HG03378 (cell line): ENCODE measurements around the gene ZNF599.
"Not testable (repeated sequence)": the region's sequence is repeated elsewhere in the genome, so short reads cannot be mapped to it uniquely, and the experiment has no call there.

Source experiments
- ATAC-seq: cut with Tn5 transposase; IDR thresholded peaks from one replicate; pipeline ENCODE4 v1.9.1; 2021; ENCODE audit warnings: mild to moderate bottlenecking, moderate library complexity; ENCODE audit not compliant: unreplicated experiment

The ZNF599 gene

GRCh38 chr19:34772697-34773554, at the start of gene ZNF599:
ZNF599 (minus strand) TSS chr19:34773215; CDS start chr19:34772841, 374 bp downstream.
- ATAC-seq, result peak; percentile 94

GRCh38 chr19:34818270-34818669, 45.3 kb upstream of the ZNF599 start:
- ATAC-seq, result no peak

- ATAC-seq, result no peak
These were observed 43.7 kb upstream of the ZNF599 start for GRCh38 chr19:34816708-34817107.

- ATAC-seq, result no peak
These were observed 35.6 kb upstream of the ZNF599 start for GRCh38 chr19:34808566-34808965.

- no peak for ATAC-seq
These were observed 34.2 kb upstream of the ZNF599 start for GRCh38 chr19:34806976-34807860.

GRCh38 chr19:34804115-34804514, 31.1 kb upstream of the ZNF599 start:
- no peak for ATAC-seq

- ATAC-seq, result not testable (repeated sequence)
These were observed 23.9 kb upstream of the ZNF599 start for GRCh38 chr19:34796953-34797352.

GRCh38 chr19:34794066-34794960, 21.3 kb upstream of the ZNF599 start:
- ATAC-seq, result no peak

GRCh38 chr19:34793565-34793964, 20.6 kb upstream of the ZNF599 start:
- ATAC-seq, result no peak

GRCh38 chr19:34788074-34788473, 15.1 kb upstream of the ZNF599 start:
- no peak for ATAC-seq

GRCh38 chr19:34787059-34787824, 14.2 kb upstream of the ZNF599 start:
- no peak for ATAC-seq

GRCh38 chr19:34786236-34786635, 13.2 kb upstream of the ZNF599 start:
- no peak for ATAC-seq

- no peak for ATAC-seq
These were observed 6.6 kb upstream of the ZNF599 start for GRCh38 chr19:34779652-34780051.

- no peak for ATAC-seq
These were observed 5.3 kb upstream of the ZNF599 start for GRCh38 chr19:34778342-34778741.

- ATAC-seq, result no peak
These were observed 1.8 kb upstream of the ZNF599 start for GRCh38 chr19:34774857-34775256.

- no peak for ATAC-seq
These were observed 495 bp upstream of the ZNF599 start for GRCh38 chr19:34773555-34773864.

GRCh38 chr19:34767951-34768350, 5.1 kb downstream of the ZNF599 start:
- ATAC-seq, result no peak

- ATAC-seq, result no peak
These were observed 6.6 kb downstream of the ZNF599 start for GRCh38 chr19:34766386-34766785.

- ATAC-seq, result no peak
These were observed 13.6 kb downstream of the ZNF599 start for GRCh38 chr19:34759218-34759917.

GRCh38 chr19:34757441-34757840, 15.6 kb downstream of the ZNF599 start:
- ATAC-seq, result no peak
